ENCODE data around the gene PPP4R3B.
A peak's percentile ranks its signal among the peaks of the same experiment; 100 is the strongest.

PPP4R3B gene

DNA sequence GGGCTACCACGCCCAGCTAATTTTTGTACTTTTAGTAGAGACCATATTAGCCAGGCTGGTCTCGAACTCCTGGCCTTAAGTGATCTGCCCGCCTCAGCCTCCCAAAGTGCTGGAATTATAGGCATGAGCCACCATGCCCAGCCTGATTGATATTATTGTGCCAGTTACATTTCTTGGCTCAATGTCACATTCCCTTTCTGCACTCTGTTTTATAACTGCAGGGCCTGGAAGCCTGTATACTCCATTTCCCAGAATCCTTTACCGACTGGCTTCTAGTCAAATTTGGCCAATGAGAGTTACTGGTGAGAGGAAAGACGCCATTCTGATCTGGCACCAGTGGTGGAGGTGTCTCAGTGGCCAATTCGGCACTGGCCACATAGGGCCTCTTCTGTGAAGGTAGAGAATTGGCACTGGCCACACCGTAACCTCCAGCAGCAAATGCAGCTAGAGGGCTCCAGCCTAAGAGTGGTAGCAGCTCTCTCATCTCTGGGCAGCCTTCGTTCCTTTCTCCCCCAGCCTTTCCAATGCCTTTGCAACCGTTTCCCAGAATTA, 114.8 kb downstream of the PPP4R3B start:
- no peak for DNase-seq

DNA sequence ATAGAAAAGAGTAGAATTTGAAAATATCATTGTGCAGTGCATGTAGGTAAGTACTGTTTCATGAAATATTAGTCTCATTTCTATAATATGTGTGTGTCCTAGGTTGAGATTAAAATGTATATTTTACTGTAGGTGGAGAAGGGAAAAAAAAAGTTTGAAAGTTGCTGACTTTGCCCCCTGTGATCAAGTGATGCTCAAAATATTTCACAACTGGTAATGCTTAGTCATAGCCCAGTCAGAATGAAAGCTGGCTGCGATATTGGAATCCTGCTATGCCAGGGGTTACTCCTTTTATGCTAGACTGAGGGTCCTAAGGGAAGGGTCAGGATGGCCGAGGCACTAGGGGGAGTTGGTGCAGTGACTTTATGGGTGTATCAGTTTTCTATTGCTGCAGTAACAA, 117.4 kb downstream of the PPP4R3B start:
- peak; percentile 60 for DNase-seq

DNA sequence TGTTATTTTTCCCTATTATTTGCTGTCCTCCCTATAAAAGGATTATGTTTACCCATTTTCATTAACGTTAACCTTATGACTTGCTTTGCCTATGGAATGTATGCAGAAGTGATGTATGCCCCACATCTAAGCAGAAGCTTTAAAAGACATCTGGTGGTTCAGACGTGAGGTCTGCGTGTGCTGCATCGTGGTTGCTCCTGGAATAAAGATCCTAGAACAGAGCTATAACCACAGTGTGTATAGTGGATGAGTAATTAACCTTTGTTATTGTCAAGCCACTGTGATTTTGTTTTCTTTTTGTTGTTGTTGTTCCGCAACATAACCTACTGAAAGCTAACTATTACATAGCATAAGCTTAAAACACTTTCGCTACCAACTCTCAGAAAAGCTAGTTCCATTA, 118.8 kb downstream of the PPP4R3B start:
- no peak for DNase-seq

Measured in HCEC 1CT (cell line).